ENCODE measurements around the gene ADARB1. TPM values are rescaled to one million over a fixed set of nuclear protein-coding genes. Genes with fewer than 3 reads are reported as not detected.

Gene ADARB1
- total and polyA plus RNA-seq, 9 of the 15 experiments (the other 6 are each of a cell fraction or from before 2014, with no cell fraction given) = 6.7 to 16.0 (median 8.3) TPM

DNA sequence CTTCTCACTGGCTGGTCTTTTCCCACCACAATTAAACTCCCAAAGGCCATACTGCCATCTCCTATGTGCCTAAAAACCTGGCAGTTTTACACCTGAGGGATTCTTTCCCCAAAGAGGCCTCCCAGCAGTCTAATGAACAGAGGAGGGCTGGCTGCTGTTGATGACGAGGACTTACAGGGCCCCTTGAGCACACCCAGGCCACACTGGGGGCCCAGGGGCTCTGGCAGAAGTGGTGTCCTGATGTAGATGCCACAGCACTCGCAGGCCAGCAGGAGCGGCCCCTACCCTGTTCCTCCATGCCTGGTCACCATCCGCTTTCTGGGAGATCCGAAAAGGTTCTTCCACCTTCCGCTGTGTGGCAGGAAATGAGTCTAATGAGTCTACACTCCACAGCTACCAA lies 189.2 kb downstream of the ADARB1 start:
- Histone ChIP-seq H3K27ac (ENCODE audit: extremely low read depth, low read depth, low read length) (no peak overlapping the region), H3K79me2 (ENCODE audit: control insufficient read depth, insufficient read depth, low read length) (no peaks in the 10 kb centered on the region), H3K4me1 (replicated peaks in 1 of 2; ENCODE audit: control insufficient read depth in 2 of 2, insufficient read depth in 2 of 2, low read length in 2 of 2) (peaks cover 0 to 6% of the 10 kb centered on the region in 2 experiments; a peak in 1 of 5 replicates), H3K9me1 (ENCODE audit: control insufficient read depth, insufficient read depth, low read length) (no peaks in the 10 kb centered on the region), H3K4me2 (ENCODE audit: insufficient read depth, low read length) (no peak overlapping the region), H4K20me1 (replicated peaks; ENCODE audit: control insufficient read depth, insufficient read depth, low read length) (peaks cover 1% of the 10 kb centered on the region; the same call in 1 of the 2 replicates), H3K36me3 (ENCODE audit: control insufficient read depth, insufficient read depth, low read length) (peaks cover 35% of the 10 kb centered on the region; the same call in 2 of the 3 replicates), H3K9me3 (replicated peaks; ENCODE audit: control insufficient read depth, insufficient read depth, low read depth, low read length) (no peaks in the 10 kb centered on the region), H3K9ac (ENCODE audit: insufficient read depth in 1 of 2, low read depth in 2 of 2, low read length in 2 of 2) (no peak overlapping the region), H3K4me3 (no peak overlapping the region), H3K27me3 (ENCODE audit: control insufficient read depth in 2 of 2, insufficient read depth in 2 of 2, low read length in 2 of 2) (peaks cover 10% of the 10 kb centered on the region in 2 experiments; a peak in 3 of 5 replicates), H2AFZ (ENCODE audit: low read depth, low read length) (no peak overlapping the region)
- intact Hi-C loops (cut with micrococcal nuclease) = no loop called here
- no TSS peak for BruUV-seq (replicated peaks)
- ATAC-seq = no peak
- CTCF ChIA-PET (ENCODE audit: low intra/inter-chr PET ratio) = no interaction called here
- POLR2A ChIA-PET = interaction anchor here (0.7 to 1.3 kb wide), 3 partner anchors 12 to 125 kb away, joined by 3 to 5 read pairs (median 3); no protein-coding TSS in a partner anchor
- DNase-seq (ENCODE audit: extremely low read depth in 1 of 4, low spot score in 3 of 4) = no peak
- in situ Hi-C loops (cut with MboI) = no loop called here
- WGBS (ENCODE audit: insufficient coverage, low coverage, missing lambda C conversion rate) = 84% methylated on average over 6 of the region's 6 CpGs
- no peak for FAIRE-seq
- TF ChIP-seq, protein P1, sequence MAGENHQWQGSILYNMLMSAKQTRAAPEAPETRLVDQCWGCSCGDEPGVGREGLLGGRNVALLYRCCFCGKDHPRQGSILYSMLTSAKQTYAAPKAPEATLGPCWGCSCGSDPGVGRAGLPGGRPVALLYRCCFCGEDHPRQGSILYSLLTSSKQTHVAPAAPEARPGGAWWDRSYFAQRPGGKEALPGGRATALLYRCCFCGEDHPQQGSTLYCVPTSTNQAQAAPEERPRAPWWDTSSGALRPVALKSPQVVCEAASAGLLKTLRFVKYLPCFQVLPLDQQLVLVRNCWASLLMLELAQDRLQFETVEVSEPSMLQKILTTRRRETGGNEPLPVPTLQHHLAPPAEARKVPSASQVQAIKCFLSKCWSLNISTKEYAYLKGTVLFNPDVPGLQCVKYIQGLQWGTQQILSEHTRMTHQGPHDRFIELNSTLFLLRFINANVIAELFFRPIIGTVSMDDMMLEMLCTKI (IDR thresholded peaks at IDR 0.05; ENCODE audit: partially characterized antibody) = no peak
- TF ChIP-seq HBP1 (CRISPR knock-in tag; IDR thresholded peaks at IDR 0.05) (no peak), MEIS2 (IDR thresholded peaks at IDR 0.05; ENCODE audit: partially characterized antibody) (no peak), ZBTB8A (IDR thresholded peaks at IDR 0.05; ENCODE audit: partially characterized antibody) (no peak), ZNF274 (IDR thresholded peaks at IDR 0.05; ENCODE audit: borderline replicate concordance, low read depth, low read length) (no peak), TCF7L2 (IDR thresholded peaks at IDR 0.05; ENCODE audit: low read depth, low read length) (no peak), BRCA1 (IDR thresholded peaks at IDR 0.05) (no peak), BRCA1 (CRISPR knock-in tag; IDR thresholded peaks at IDR 0.05) (no peak), ZNF586 (CRISPR knock-in tag; conservative IDR thresholded peaks at IDR 0.05) (no peak), NR2F6 (CRISPR knock-in tag; IDR thresholded peaks at IDR 0.05) (no peak), SNRNP70 (optimal IDR thresholded peaks at IDR 0.05; ENCODE audit: low read depth, low read length) (no peak)
- TF ChIP-seq, protein P2, sequence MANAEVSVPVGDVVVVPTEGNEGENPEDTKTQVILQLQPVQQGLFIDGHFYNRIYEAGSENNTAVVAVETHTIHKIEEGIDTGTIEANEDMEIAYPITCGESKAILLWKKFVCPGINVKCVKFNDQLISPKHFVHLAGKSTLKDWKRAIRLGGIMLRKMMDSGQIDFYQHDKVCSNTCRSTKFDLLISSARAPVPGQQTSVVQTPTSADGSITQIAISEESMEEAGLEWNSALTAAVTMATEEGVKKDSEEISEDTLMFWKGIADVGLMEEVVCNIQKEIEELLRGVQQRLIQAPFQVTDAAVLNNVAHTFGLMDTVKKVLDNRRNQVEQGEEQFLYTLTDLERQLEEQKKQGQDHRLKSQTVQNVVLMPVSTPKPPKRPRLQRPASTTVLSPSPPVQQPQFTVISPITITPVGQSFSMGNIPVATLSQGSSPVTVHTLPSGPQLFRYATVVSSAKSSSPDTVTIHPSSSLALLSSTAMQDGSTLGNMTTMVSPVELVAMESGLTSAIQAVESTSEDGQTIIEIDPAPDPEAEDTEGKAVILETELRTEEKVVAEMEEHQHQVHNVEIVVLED (CRISPR knock-in tag; IDR thresholded peaks at IDR 0.05) = no peak
- TF ChIP-seq, protein P3, sequence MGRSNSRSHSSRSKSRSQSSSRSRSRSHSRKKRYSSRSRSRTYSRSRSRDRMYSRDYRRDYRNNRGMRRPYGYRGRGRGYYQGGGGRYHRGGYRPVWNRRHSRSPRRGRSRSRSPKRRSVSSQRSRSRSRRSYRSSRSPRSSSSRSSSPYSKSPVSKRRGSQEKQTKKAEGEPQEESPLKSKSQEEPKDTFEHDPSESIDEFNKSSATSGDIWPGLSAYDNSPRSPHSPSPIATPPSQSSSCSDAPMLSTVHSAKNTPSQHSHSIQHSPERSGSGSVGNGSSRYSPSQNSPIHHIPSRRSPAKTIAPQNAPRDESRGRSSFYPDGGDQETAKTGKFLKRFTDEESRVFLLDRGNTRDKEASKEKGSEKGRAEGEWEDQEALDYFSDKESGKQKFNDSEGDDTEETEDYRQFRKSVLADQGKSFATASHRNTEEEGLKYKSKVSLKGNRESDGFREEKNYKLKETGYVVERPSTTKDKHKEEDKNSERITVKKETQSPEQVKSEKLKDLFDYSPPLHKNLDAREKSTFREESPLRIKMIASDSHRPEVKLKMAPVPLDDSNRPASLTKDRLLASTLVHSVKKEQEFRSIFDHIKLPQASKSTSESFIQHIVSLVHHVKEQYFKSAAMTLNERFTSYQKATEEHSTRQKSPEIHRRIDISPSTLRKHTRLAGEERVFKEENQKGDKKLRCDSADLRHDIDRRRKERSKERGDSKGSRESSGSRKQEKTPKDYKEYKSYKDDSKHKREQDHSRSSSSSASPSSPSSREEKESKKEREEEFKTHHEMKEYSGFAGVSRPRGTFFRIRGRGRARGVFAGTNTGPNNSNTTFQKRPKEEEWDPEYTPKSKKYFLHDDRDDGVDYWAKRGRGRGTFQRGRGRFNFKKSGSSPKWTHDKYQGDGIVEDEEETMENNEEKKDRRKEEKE (IDR thresholded peaks at IDR 0.05; ENCODE audit: borderline replicate concordance in 1 of 2, control insufficient read depth in 1 of 2, low read depth in 2 of 2, low read length in 1 of 2) = no peak

All from K562 (cell line).